DOHH2 (cell line): ENCODE data around the gene ACSL1.

ENCODE experiments used
- H3F3A ChIP-seq: fragments of 200-600 bp; sonication (generic), shearing (Covaris generic); 2 replicates; pipeline ENCODE4 v1.6.0; 2016; ENCODE audit warnings: antibody characterized with exemption, mild to moderate bottlenecking; ENCODE audit not compliant: control insufficient read depth, insufficient read depth
- H3K27ac ChIP-seq: fragments of 200-600 bp; sonication (generic); 2 replicates; pipeline ENCODE4 v1.5.1; 2014; ENCODE audit warnings: low read depth, mild to moderate bottlenecking, low read length, moderate library complexity
- H3K27me3 ChIP-seq: fragments of 200-600 bp; sonication (generic); 2 replicates; pipeline ENCODE4 v1.6.1; 2014; ENCODE audit warnings: mild to moderate bottlenecking, low read length, mixed read lengths; ENCODE audit not compliant: control insufficient read depth
- H3K36me3 ChIP-seq: fragments of 200-600 bp; sonication (generic); 2 replicates; pipeline ENCODE4 v1.6.1; 2014; ENCODE audit warnings: mild to moderate bottlenecking, low read length, moderate library complexity, mixed read lengths; ENCODE audit not compliant: control insufficient read depth
- H3K4me1 ChIP-seq: fragments of 200-600 bp; sonication (generic); 2 replicates; pipeline ENCODE4 v1.6.1; 2014; ENCODE audit warnings: mild to moderate bottlenecking, low read length, mixed read lengths; ENCODE audit not compliant: control insufficient read depth
- H3K4me2 ChIP-seq: fragments of 200-600 bp; sonication (generic); 2 replicates; pipeline ENCODE4 v1.6.0; 2014; ENCODE audit warnings: mild to moderate bottlenecking, low read length, moderate library complexity
- H3K4me3 ChIP-seq: fragments of 200-600 bp; sonication (generic); 2 replicates; pipeline ENCODE4 v1.5.1; 2014; ENCODE audit warnings: mild to moderate bottlenecking, low read length, mixed read lengths
- H3K79me2 ChIP-seq: fragments of 200-600 bp; sonication (generic); 2 replicates; pipeline ENCODE4 v1.6.1; 2014; ENCODE audit warnings: mild to moderate bottlenecking, low read length, mixed read lengths; ENCODE audit not compliant: control insufficient read depth
- H3K9me2 ChIP-seq: fragments of 200-600 bp; sonication (generic); replicated peaks from 2 replicates; pipeline ENCODE4 v1.6.1; 2014; ENCODE audit warnings: mild to moderate bottlenecking, low read length, mixed read lengths; ENCODE audit not compliant: control insufficient read depth
- H3K9me3 ChIP-seq: fragments of 200-600 bp; sonication (generic); 2 replicates; pipeline ENCODE4 v1.6.1; 2014; ENCODE audit warnings: antibody characterized with exemption, low read length, mixed read lengths; ENCODE audit not compliant: control insufficient read depth, insufficient read depth
- H4K20me1 ChIP-seq: fragments of 200-600 bp; sonication (generic); 2 replicates; pipeline ENCODE4 v1.6.0; 2014; ENCODE audit warnings: low read depth, mild to moderate bottlenecking, antibody characterized with exemption, low read length, moderate library complexity; ENCODE audit not compliant: control insufficient read depth, insufficient read depth
- EZH2phosphoT487 ChIP-seq: fragments of 200-600 bp; sonication (generic); IDR thresholded peaks from 2 replicates; pipeline ENCODE4 v1.6.1; 2017; ENCODE audit warnings: borderline replicate concordance, mild to moderate bottlenecking, antibody characterized with exemption, low read length, moderate library complexity, mixed read lengths
- TF ChIP-seq, protein P1 (sequence below): fragments of 200-600 bp; sonication (generic); IDR thresholded peaks from one replicate; pipeline ENCODE4 v1.5.1; 2014; ENCODE audit warnings: antibody characterized with exemption, mild to moderate bottlenecking, low read depth, low read length; ENCODE audit not compliant: poor library complexity, severe bottlenecking

Gene ACSL1

GRCh38 chr4:184766446-184766845 lies 59.3 kb downstream of the ACSL1 start:
- H4K20me1 ChIP-seq = no peaks in the 10 kb centered on the region
- peaks cover 47% of the 10 kb centered on the region for H3K36me3 ChIP-seq

GRCh38 chr4:184765473-184766340 lies 60.1 kb downstream of the ACSL1 start:
- H3K27ac ChIP-seq = no peak overlapping the region
- H3K79me2 ChIP-seq = no peaks in the 10 kb centered on the region
- H4K20me1 ChIP-seq = no peaks in the 10 kb centered on the region
- H3K4me2 ChIP-seq = no peak overlapping the region
- H3F3A ChIP-seq = no peaks in the 10 kb centered on the region
- H3K4me3 ChIP-seq = no peak overlapping the region
- peaks cover 52% of the 10 kb centered on the region for H3K36me3 ChIP-seq
- H3K9me2 ChIP-seq = no peaks in the 10 kb centered on the region
- no peaks in the 10 kb centered on the region for H3K4me1 ChIP-seq
- TF ChIP-seq EZH2phosphoT487 = no peak
- TF ChIP-seq, protein P1, sequence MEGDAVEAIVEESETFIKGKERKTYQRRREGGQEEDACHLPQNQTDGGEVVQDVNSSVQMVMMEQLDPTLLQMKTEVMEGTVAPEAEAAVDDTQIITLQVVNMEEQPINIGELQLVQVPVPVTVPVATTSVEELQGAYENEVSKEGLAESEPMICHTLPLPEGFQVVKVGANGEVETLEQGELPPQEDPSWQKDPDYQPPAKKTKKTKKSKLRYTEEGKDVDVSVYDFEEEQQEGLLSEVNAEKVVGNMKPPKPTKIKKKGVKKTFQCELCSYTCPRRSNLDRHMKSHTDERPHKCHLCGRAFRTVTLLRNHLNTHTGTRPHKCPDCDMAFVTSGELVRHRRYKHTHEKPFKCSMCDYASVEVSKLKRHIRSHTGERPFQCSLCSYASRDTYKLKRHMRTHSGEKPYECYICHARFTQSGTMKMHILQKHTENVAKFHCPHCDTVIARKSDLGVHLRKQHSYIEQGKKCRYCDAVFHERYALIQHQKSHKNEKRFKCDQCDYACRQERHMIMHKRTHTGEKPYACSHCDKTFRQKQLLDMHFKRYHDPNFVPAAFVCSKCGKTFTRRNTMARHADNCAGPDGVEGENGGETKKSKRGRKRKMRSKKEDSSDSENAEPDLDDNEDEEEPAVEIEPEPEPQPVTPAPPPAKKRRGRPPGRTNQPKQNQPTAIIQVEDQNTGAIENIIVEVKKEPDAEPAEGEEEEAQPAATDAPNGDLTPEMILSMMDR = no peak
- H3K9me3 ChIP-seq = no peaks in the 10 kb centered on the region
- no peaks in the 10 kb centered on the region for H3K27me3 ChIP-seq

More at GRCh38 chr4:184766446-184766845, 59.3 kb downstream of the ACSL1 start:
- Histone ChIP-seq H3K27ac (no peak overlapping the region), H3F3A (no peaks in the 10 kb centered on the region), H3K9me2 (no peaks in the 10 kb centered on the region), H3K79me2 (no peaks in the 10 kb centered on the region), H3K4me1 (no peaks in the 10 kb centered on the region), H3K9me3 (no peaks in the 10 kb centered on the region), H3K27me3 (no peaks in the 10 kb centered on the region), H3K4me2 (no peak overlapping the region), H3K4me3 (no peak overlapping the region)
- no peak for TF ChIP-seq EZH2phosphoT487
- TF ChIP-seq, protein P1 = no peak

DNA sequence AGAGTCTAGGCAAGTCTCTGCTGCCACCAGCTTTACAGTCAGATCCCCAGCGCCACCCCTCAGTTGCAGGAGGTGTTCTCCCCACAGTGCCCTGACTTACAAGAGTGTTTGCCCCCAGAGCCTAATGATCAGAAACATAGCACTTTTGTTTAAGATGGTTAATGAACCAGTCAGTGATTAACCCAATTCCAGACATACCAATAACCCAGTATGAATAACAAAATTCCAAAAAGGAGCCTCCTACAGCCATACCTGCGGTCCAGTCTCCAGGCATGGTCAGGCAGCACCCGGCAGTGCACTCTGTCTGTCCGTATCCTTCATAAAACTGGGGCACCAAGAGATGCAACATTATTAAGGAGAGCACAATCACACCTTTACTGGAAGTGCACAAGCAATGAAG lies 61.2 kb downstream of the ACSL1 start:
- no peak overlapping the region for H3K4me2 ChIP-seq
- H3K79me2 ChIP-seq = no peaks in the 10 kb centered on the region
- no peaks in the 10 kb centered on the region for H3K27me3 ChIP-seq
- H3K9me3 ChIP-seq = no peaks in the 10 kb centered on the region
- no peaks in the 10 kb centered on the region for H3K4me1 ChIP-seq
- TF ChIP-seq EZH2phosphoT487 = no peak
- TF ChIP-seq, protein P1 = no peak
- H3K36me3 ChIP-seq = peaks cover 63% of the 10 kb centered on the region
- no peaks in the 10 kb centered on the region for H4K20me1 ChIP-seq
- H3K4me3 ChIP-seq = no peak overlapping the region
- H3F3A ChIP-seq = no peaks in the 10 kb centered on the region
- no peaks in the 10 kb centered on the region for H3K9me2 ChIP-seq
- no peak overlapping the region for H3K27ac ChIP-seq
